ENCODE data around the gene ALK.

GRCh38 chr2:29143657-29144056 is 777.7 kb downstream of the ALK start:
- TF ChIP-seq, protein P1, sequence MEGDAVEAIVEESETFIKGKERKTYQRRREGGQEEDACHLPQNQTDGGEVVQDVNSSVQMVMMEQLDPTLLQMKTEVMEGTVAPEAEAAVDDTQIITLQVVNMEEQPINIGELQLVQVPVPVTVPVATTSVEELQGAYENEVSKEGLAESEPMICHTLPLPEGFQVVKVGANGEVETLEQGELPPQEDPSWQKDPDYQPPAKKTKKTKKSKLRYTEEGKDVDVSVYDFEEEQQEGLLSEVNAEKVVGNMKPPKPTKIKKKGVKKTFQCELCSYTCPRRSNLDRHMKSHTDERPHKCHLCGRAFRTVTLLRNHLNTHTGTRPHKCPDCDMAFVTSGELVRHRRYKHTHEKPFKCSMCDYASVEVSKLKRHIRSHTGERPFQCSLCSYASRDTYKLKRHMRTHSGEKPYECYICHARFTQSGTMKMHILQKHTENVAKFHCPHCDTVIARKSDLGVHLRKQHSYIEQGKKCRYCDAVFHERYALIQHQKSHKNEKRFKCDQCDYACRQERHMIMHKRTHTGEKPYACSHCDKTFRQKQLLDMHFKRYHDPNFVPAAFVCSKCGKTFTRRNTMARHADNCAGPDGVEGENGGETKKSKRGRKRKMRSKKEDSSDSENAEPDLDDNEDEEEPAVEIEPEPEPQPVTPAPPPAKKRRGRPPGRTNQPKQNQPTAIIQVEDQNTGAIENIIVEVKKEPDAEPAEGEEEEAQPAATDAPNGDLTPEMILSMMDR (IDR thresholded peaks at IDR 0.05; ENCODE audit: borderline replicate concordance, extremely low read depth, low read length, poor library complexity, severe bottlenecking), result no peak
- no peak for TF ChIP-seq EZH2 (IDR thresholded peaks at IDR 0.05; ENCODE audit: borderline replicate concordance, low read depth, low read length, severe bottlenecking)

All from DND-41 (cell line).